Smooth muscle cell of the umbilical artery (primary cell): Measurements from ENCODE around the gene IFI44L. TPM values are rescaled to one million over a fixed set of nuclear protein-coding genes. Genes with fewer than 3 reads are reported as not detected.

Experiments used
- total RNA-seq: library from RNA; depleted of rRNA; stranded (reverse); fragments of >200 nt; gene quantifications from 2 replicates; pipeline ENCODE4 v1.2.3, GENCODE V29; 2014

IFI44L gene
- total RNA-seq: 1.6 and 4.8 TPM in 2 replicates

DNA sequence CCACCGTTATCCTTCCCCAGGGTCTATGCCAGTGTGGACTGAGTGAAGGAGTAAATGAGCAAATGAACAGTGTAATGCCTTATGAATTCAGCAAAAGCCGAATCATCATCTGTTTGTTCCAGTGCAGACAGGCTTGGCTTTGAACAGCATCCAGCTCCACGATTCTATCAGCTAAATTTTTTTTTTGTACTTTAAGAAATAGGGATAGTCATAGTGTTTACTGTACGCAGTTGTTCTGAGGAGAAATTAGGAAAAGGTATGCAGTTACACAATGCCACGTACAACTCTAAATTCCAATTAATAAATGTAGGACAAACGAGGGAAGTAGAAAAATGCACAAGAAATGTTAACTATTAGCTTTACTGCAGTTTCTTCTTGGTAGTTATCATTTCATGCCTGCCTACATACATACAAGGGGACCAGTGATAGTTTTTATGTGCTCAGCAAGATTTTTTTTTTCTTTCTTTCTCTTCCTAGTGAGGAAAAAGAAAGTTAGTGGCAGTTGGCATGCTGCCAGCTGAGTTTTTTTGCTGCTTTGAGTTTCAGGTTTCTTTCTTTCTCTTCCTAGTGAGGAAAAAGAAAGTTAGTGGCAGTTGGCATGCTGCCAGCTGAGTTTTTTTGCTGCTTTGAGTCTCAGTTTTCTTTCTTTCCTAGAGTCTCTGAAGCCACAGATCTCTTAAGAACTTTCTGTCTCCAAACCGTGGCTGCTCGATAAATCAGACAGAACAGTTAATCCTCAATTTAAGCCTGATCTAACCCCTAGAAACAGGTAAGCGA is at the start of gene IFI44L:
IFI44L (plus strand) TSS at position 646 of the 777 bp plus-strand sequence. CDS start 7,468 bp downstream, outside the sequence.

DNA sequence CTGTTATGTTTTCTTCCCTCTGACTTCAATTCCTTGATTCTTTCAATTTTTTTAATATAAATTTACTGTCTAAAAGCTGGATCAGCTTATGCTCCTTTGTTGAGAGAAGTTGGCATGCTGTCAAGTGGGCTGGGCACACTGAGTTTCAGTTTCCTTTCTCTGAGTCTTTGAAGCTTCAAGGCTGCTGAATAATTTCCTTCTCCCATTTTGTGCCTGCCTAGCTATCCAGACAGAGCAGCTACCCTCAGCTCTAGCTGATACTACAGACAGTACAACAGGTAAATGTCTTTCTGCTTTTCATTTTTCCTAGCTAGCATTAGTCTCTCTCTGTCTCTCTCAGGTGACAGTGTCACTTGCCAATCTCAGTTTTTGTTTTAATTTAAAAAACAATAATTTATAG is 29.4 kb downstream of the IFI44L start, which contains the start of gene IFI44:
IFI44 (plus strand) TSS at position 204 of the 400 bp plus-strand sequence. CDS start 365 bp downstream, outside the sequence.

Other genes with a start within 250 kb of the IFI44L start
- gene PTGFR, start 129.5 kb upstream of the IFI44L start, total RNA-seq: 34.0 and 58.8 TPM in 2 replicates
- gene IFI44, start 29.4 kb downstream of the IFI44L start, total RNA-seq: 7.8 and 17.2 TPM in 2 replicates